K562 (cell line): ENCODE data around the gene APCDD1. TPM values are rescaled to one million over a fixed set of nuclear protein-coding genes. Genes with fewer than 3 reads are reported as not detected.

Source experiments
- ATAC-seq: fragments of 200-7000 bp; cut with Tn5 transposase; 3 replicates; pipeline ENCODE4 v1.9.1; 2020; ENCODE audit warnings: moderate library complexity
- BruUV-seq: library from RNA; stranded (reverse); fragments of 400-500 nt; replicated peaks from 2 replicates; lab custom pipeline; 2021; lab: Mats Ljungman, UMichigan
- CTCF ChIA-PET: fragments of 300-600 bp; formaldehyde crosslinking; extraction: SDS; loops from one replicate; lab custom pipeline; 2021; ENCODE audit warnings: low intra/inter-chr PET ratio; lab: Yijun Ruan, JAX
- POLR2A ChIA-PET: fragments of 300-600, 350-650 bp; sonication (Branson Sonifier 250); formaldehyde crosslinking; extraction: SDS; loops from one replicate; lab custom pipeline; 2021; ENCODE audit warnings: antibody characterized with exemption, inconsistent platforms; lab: Yijun Ruan, JAX
- DNase-seq, 4 experiments: peaks; one replicate each; pipeline versions ENCODE4 v3.0.0 to v3.0.0-alpha.2; 2011 to 2018; ENCODE audit warnings: low spot score in 3 of 4, mixed read lengths in 3 of 4; ENCODE audit errors: extremely low read depth in 1 of 4
- FAIRE-seq: peaks from 2 replicates; lab custom pipeline; 2011; peaks lifted over from hg19 to GRCh38; lab: Jason Lieb, UNC
- H2AFZ ChIP-seq: 2 replicates; pipeline ENCODE4 v1.6.0; 2011; ENCODE audit warnings: low read depth, low read length, control low read depth, inconsistent platforms
- H3K27ac ChIP-seq: fragments of 200-600 bp; 3 replicates; pipeline ENCODE4 v1.8.0; 2011; ENCODE audit warnings: low read depth, mild to moderate bottlenecking, control low read depth, inconsistent platforms, low read length, moderate library complexity, mixed read lengths; ENCODE audit errors: extremely low read depth
- H3K27me3 ChIP-seq, 2 experiments: fragments of 300-600 bp in 1 of 2; 2 replicates in 1 of 2; 3 replicates in 1 of 2; pipeline versions ENCODE4 v1.6.0 to v1.8.0; 2011; ENCODE audit warnings: inconsistent platforms in 2 of 2, low read length in 2 of 2, mild to moderate bottlenecking in 1 of 2, mixed read lengths in 1 of 2, moderate library complexity in 1 of 2; ENCODE audit not compliant: control insufficient read depth in 2 of 2, insufficient read depth in 2 of 2
- H3K36me3 ChIP-seq: fragments of 300-600 bp; 3 replicates; pipeline ENCODE4 v1.8.0; 2011; ENCODE audit warnings: mild to moderate bottlenecking, low read length, inconsistent platforms; ENCODE audit not compliant: control insufficient read depth, insufficient read depth
- H3K4me1 ChIP-seq, 2 experiments: fragments of 200-600 bp in 1 of 2; replicated peaks in 1 of 2; 2 replicates in 1 of 2; 3 replicates in 1 of 2; pipeline versions ENCODE4 v1.5.1 to v1.8.0; 2011; ENCODE audit warnings: inconsistent platforms in 2 of 2, low read length in 2 of 2, mild to moderate bottlenecking in 1 of 2, mixed read lengths in 1 of 2, moderate library complexity in 1 of 2; ENCODE audit not compliant: control insufficient read depth in 2 of 2, insufficient read depth in 2 of 2
- H3K4me2 ChIP-seq: 2 replicates; pipeline ENCODE4 v1.6.1; 2011; ENCODE audit warnings: low read length, control low read depth, inconsistent platforms, mixed read lengths; ENCODE audit not compliant: insufficient read depth
- H3K4me3 ChIP-seq: fragments of 200-600 bp; sonication (generic), shearing (Covaris generic); 2 replicates; pipeline ENCODE4 v1.5.1; 2016; ENCODE audit warnings: control low read depth, inconsistent platforms
- H3K79me2 ChIP-seq: fragments of 200-600 bp; 3 replicates; pipeline ENCODE4 v1.8.0; 2011; ENCODE audit warnings: low read length, inconsistent platforms; ENCODE audit not compliant: control insufficient read depth, insufficient read depth
- H3K9ac ChIP-seq, 2 experiments: 2 replicates each; pipeline versions ENCODE4 v1.6.0 to v1.6.1; 2011; ENCODE audit warnings: low read depth in 2 of 2, low read length in 2 of 2, control low read depth in 1 of 2, inconsistent platforms in 1 of 2, mild to moderate bottlenecking in 1 of 2, mixed read lengths in 1 of 2; ENCODE audit not compliant: insufficient read depth in 1 of 2
- H3K9me1 ChIP-seq: one replicate; pipeline ENCODE4 v1.6.0; 2011; ENCODE audit warnings: inconsistent platforms, mild to moderate bottlenecking, low read length, moderate library complexity; ENCODE audit not compliant: control insufficient read depth, insufficient read depth
- H3K9me3 ChIP-seq: replicated peaks from 2 replicates; pipeline ENCODE4 v1.5.1; 2011; ENCODE audit warnings: low read depth, low read length, inconsistent platforms; ENCODE audit not compliant: control insufficient read depth, insufficient read depth
- H4K20me1 ChIP-seq: replicated peaks from 2 replicates; pipeline ENCODE4 v1.6.1; 2011; ENCODE audit warnings: low read length, inconsistent platforms, mixed read lengths; ENCODE audit not compliant: control insufficient read depth, insufficient read depth
- ATF1 ChIP-seq, 2 experiments: fragments of 450-650 bp in 1 of 2; IDR thresholded peaks; 2 replicates each; pipeline ENCODE4 v1.6.1; 2016; ENCODE audit warnings: missing compliant biosample characterization in 1 of 2, missing genetic modification characterization in 1 of 2
- ILF3 ChIP-seq: fragments of 450-650 bp; IDR thresholded peaks from 2 replicates; pipeline ENCODE4 v1.6.1; 2018; ENCODE audit warnings: antibody characterized with exemption, mild to moderate bottlenecking, moderate library complexity, borderline replicate concordance
- KLF6 ChIP-seq: fragments of 250-450 bp; sonication (Bioruptor Pico); IDR thresholded peaks from 2 replicates; pipeline ENCODE4 v1.4.0; 2020; ENCODE audit warnings: mild to moderate bottlenecking, moderate library complexity, borderline replicate concordance
- MCM5 ChIP-seq: fragments of 450-650 bp; IDR thresholded peaks from 2 replicates; pipeline ENCODE4 v1.6.1; 2016; ENCODE audit warnings: low read depth
- NR4A1 ChIP-seq, 2 experiments: fragments of 250-450 bp in 1 of 2; fragments of 450-650 bp in 1 of 2; sonication (Bioruptor Pico) in 1 of 2; IDR thresholded peaks; 2 replicates each; pipeline versions ENCODE4 v1.4.0 to v1.6.1; 2016 to 2020; ENCODE audit warnings: mild to moderate bottlenecking in 2 of 2, missing compliant biosample characterization in 1 of 2, missing genetic modification characterization in 1 of 2, moderate library complexity in 1 of 2
- POLR2AphosphoS2 ChIP-seq: IDR thresholded peaks from 2 replicates; pipeline ENCODE4 v1.6.1; 2012; ENCODE audit warnings: low read length, improper control_type of control experiment
- PTTG1 ChIP-seq: fragments of 450-650 bp; IDR thresholded peaks from 2 replicates; pipeline ENCODE4 v1.6.1; 2016; ENCODE audit warnings: low read depth, mild to moderate bottlenecking, missing genetic modification characterization, missing compliant biosample characterization
- SRSF3 ChIP-seq: fragments of 200-400 bp; formaldehyde crosslinking; IDR thresholded peaks from 2 replicates; pipeline ENCODE4 v1.6.1; 2016; ENCODE audit warnings: mild to moderate bottlenecking, low read length, moderate library complexity; ENCODE audit not compliant: insufficient read depth
- ZNF140 ChIP-seq: fragments of 250-450 bp; sonication (Bioruptor Pico); IDR thresholded peaks from 2 replicates; pipeline ENCODE4 v1.8.0; 2021; ENCODE audit warnings: moderate library complexity, mild to moderate bottlenecking, inconsistent platforms
- ZNF583 ChIP-seq: fragments of 250-450 bp; sonication (Bioruptor Pico); IDR thresholded peaks from 2 replicates; pipeline ENCODE4 v1.4.0; 2020
- ZNF707 ChIP-seq: fragments of 250-450 bp; sonication (Bioruptor Pico); conservative IDR thresholded peaks from 2 replicates; pipeline ENCODE4 v1.8.0; 2022; ENCODE audit warnings: inconsistent platforms, mild to moderate bottlenecking, moderate library complexity
- ZNF830 ChIP-seq: fragments of 250-450 bp; sonication (Bioruptor Pico); IDR thresholded peaks from 2 replicates; pipeline ENCODE4 v1.5.0; 2021; ENCODE audit warnings: mild to moderate bottlenecking
- WGBS: fragments of 100-300 bp; shearing (Covaris generic); methylation state at CpG from one replicate; pipeline ENCODE4 v1.1.6; 2016; ENCODE audit warnings: low coverage, mixed read lengths; ENCODE audit not compliant: insufficient coverage; ENCODE audit errors: missing lambda C conversion rate; 5-methylcytosine and 5-hydroxymethylcytosine counted together
- in situ Hi-C: fragments of 300-500 bp; cut with MboI; formaldehyde crosslinking; loops from 4 replicates; pipeline ENCODE4 v1.15.0; 2018; ENCODE audit warnings: inconsistent platforms, mixed read lengths
- intact Hi-C: fragments of 100-400 bp; cut with micrococcal nuclease; formaldehyde crosslinking; loops from 2 replicates; pipeline ENCODE4 v1.14.2; 2022
- polyA plus RNA-seq, 8 experiments: library from polyadenylated mRNA; depleted of rRNA in 4 of 8; stranded (reverse) in 5 of 8; unstranded in 3 of 8; fragments of >200 nt; fragmentation: Nextera tagmentation in 2 of 8; fragmentation: Illumina TruSeq in 1 of 8; extraction: Ambion mirVana in 2 of 8; extraction: Trizol in 1 of 8; gene quantifications; 2 replicates each; pipeline versions ENCODE4 v1.2.1 to v1.2.3, GENCODE V29; 2011 to 2014; ENCODE audit warnings: inconsistent platforms in 1 of 8, missing spikeins in 1 of 8
- total RNA-seq, 7 experiments: library from RNA; depleted of rRNA in 6 of 7; stranded (reverse); fragments of >200 nt in 6 of 7; fragmentation: Illumina TruSeq in 2 of 7; extraction: Trizol in 2 of 7; gene quantifications; 2 replicates each; pipeline versions ENCODE4 v1.2.1 to v1.2.3, GENCODE V29; 2011 to 2021; ENCODE audit warnings: low replicate concordance in 1 of 7
- TF ChIP-seq, protein P1 (sequence below): sonication (generic); formaldehyde crosslinking; IDR thresholded peaks from 2 replicates; pipeline ENCODE4 v1.8.1; 2022; ENCODE audit warnings: missing genetic modification reagents
- TF ChIP-seq, protein P2 (sequence below): sonication (generic); formaldehyde crosslinking; IDR thresholded peaks from 2 replicates; pipeline ENCODE4 v1.8.0; 2022; ENCODE audit warnings: missing genetic modification reagents, mild to moderate bottlenecking, moderate library complexity, borderline replicate concordance

APCDD1 gene
- total and polyA plus RNA-seq, 9 of the 15 experiments (the other 6 are each of a cell fraction or from before 2014, with no cell fraction given), result 0.07 TPM; not detected in 8

DNA sequence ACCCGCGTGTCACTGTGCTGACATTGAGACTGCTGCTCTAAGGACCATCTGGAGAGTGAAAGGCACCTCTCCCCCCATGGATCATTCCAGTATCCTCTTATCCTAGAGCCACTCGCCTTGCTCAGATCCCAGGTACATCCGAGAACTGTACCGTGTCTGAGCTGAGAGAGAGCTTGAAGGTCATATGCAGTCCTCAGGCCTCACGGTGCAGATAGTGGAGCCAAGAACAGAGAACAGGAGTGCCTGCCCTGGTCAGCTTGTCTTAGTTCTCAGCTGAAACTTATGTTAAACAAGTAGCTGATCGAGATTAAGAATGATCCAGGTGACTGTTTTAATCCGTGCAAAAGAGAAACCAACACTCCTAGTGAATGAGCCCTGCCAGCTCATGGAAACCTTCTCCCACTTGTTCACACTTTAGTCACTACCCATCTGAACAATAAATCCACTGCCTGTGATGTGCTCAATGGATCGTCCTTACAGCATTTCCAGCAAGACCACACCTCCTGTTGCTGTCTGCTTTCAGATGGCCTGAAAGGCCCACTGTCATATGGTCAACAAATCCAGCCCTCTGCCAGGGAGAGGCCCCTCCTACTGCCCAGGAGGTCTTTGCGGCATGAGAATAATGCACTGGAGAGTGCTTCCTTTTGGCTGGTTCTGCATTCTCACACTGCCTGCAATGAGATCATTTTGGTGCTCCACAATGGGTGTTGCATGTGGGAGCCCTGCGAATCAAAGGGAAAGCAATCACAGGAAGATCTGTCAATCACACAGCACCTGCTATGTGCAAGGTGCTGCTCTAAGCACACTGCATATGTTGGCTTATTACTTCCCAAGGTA lies 43.7 kb upstream of the APCDD1 start:
- Histone ChIP-seq H3K36me3 (no peaks in the 10 kb centered on the region), H3K4me1 (peaks cover 0 to 5% of the 10 kb centered on the region in 2 experiments; a peak in 3 of 5 replicates), H3K4me2 (no peak overlapping the region), H3K27ac (no peak overlapping the region), H4K20me1 (no peaks in the 10 kb centered on the region), H3K9me1 (no peaks in the 10 kb centered on the region)
- POLR2A ChIA-PET, result interaction anchor here (0.7 to 1.7 kb wide), 2 partner anchors 9 to 1842 kb away, joined by 4 to 9 read pairs; no protein-coding TSS in a partner anchor
- FAIRE-seq, result no peak
- no TSS peak for BruUV-seq
- TF ChIP-seq NR4A1 (CRISPR knock-in tag; IDR thresholded peaks at IDR 0.05), result no peak
- no peak for TF ChIP-seq NR4A1 (tag; IDR thresholded peaks at IDR 0.05)
- no peak for TF ChIP-seq PTTG1 (tag)
- TF ChIP-seq ZNF140 (CRISPR knock-in tag), result no peak
- TF ChIP-seq SRSF3, result no peak
- TF ChIP-seq ZNF583 (CRISPR knock-in tag), result no peak
- TF ChIP-seq ILF3, result no peak
- no peak for TF ChIP-seq ZNF707 (CRISPR knock-in tag)
- TF ChIP-seq ATF1 (CRISPR knock-in tag; IDR thresholded peaks at IDR 0.05), result no peak
- TF ChIP-seq ATF1 (tag; IDR thresholded peaks at IDR 0.05), result no peak
- TF ChIP-seq, protein P1, sequence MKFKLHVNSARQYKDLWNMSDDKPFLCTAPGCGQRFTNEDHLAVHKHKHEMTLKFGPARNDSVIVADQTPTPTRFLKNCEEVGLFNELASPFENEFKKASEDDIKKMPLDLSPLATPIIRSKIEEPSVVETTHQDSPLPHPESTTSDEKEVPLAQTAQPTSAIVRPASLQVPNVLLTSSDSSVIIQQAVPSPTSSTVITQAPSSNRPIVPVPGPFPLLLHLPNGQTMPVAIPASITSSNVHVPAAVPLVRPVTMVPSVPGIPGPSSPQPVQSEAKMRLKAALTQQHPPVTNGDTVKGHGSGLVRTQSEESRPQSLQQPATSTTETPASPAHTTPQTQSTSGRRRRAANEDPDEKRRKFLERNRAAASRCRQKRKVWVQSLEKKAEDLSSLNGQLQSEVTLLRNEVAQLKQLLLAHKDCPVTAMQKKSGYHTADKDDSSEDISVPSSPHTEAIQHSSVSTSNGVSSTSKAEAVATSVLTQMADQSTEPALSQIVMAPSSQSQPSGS, result no peak
- TF ChIP-seq POLR2AphosphoS2, result no peak
- no peak for TF ChIP-seq ZNF830
- no peak for TF ChIP-seq MCM5
- TF ChIP-seq KLF6, result no peak
- TF ChIP-seq, protein P2, sequence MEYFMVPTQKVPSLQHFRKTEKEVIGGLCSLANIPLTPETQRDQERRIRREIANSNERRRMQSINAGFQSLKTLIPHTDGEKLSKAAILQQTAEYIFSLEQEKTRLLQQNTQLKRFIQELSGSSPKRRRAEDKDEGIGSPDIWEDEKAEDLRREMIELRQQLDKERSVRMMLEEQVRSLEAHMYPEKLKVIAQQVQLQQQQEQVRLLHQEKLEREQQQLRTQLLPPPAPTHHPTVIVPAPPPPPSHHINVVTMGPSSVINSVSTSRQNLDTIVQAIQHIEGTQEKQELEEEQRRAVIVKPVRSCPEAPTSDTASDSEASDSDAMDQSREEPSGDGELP (CRISPR knock-in tag), result no peak
- TF ChIP-seq, all 486 proteins: peak for 0
- ATAC-seq, result no peak
- H2AFZ ChIP-seq, result no peak overlapping the region
- in situ Hi-C loops (no loop called here), intact Hi-C loops (no loop called here)
- no peak for DNase-seq
- CTCF ChIA-PET, result interaction anchor here (0.7 kb wide), 1 partner anchor 387 kb away, joined by 5 read pairs; no protein-coding TSS in a partner anchor
- H3K9ac ChIP-seq, result no peak overlapping the region
- no peaks in the 10 kb centered on the region for H3K9me3 ChIP-seq
- H3K27me3 ChIP-seq, result peaks cover 11 to 42% of the 10 kb centered on the region in 2 experiments; a peak in 3 of 5 replicates
- 2% methylated on average over 11 of the region's 11 CpGs for WGBS
- H3K79me2 ChIP-seq, result no peaks in the 10 kb centered on the region
- no peak overlapping the region for H3K4me3 ChIP-seq
